Upper lobe of left lung (tissue), 6 donors: ENCODE results near the gene COPS6. TPM values are rescaled to one million over a fixed set of nuclear protein-coding genes. Genes with fewer than 3 reads are reported as not detected.

Source experiments
- ATAC-seq, 2 donors: fragments of 200-7000 bp; cut with Tn5 transposase; one replicate each; pipeline ENCODE4 v1.9.1; 2022; ENCODE audit warnings: mild to moderate bottlenecking in 2 of 2, moderate library complexity in 2 of 2; ENCODE audit not compliant: low FRiP score in 2 of 2
- DNase-seq, 2 donors: peaks; one replicate each; pipeline ENCODE4 v3.0.0-alpha.2; 2019 to 2020
- H3K27ac ChIP-seq, 4 donors: fragments of 200-600 bp; sonication (generic); one replicate each; pipeline ENCODE4 v1.5.1; 2016 to 2019
- H3K27me3 ChIP-seq, 4 donors: fragments of 200-600 bp; sonication (generic); one replicate each; pipeline ENCODE4 v1.5.1; 2017 to 2019
- H3K36me3 ChIP-seq, 4 donors: fragments of 200-600 bp; sonication (generic); one replicate each; pipeline ENCODE4 v1.5.1; 2016 to 2019
- H3K4me1 ChIP-seq, 4 donors: fragments of 200-600 bp; sonication (generic); one replicate each; pipeline ENCODE4 v1.5.1; 2018 to 2019
- H3K4me3 ChIP-seq, 4 donors: fragments of 200-600 bp; sonication (generic); one replicate each; pipeline ENCODE4 v1.5.1; 2017 to 2019; ENCODE audit warnings: mild to moderate bottlenecking in 2 of 4, moderate library complexity in 1 of 4
- H3K9me3 ChIP-seq, 4 donors: fragments of 200-600 bp; sonication (generic); one replicate each; pipeline ENCODE4 v1.5.1; 2018 to 2019
- CTCF ChIP-seq, 6 experiments: fragments of 450-650 bp in 4 of 6; fragments of 200-600 bp in 2 of 6; sonication (generic) in 2 of 6; IDR thresholded peaks; one replicate each; pipeline ENCODE4 v1.5.1; 2016 to 2019; ENCODE audit warnings: antibody characterized with exemption in 6 of 6
- EP300 ChIP-seq, 4 donors: sonication (generic); formaldehyde crosslinking; IDR thresholded peaks; one replicate each; pipeline ENCODE4 v1.5.1; 2017; ENCODE audit warnings: antibody characterized with exemption in 4 of 4, control low read depth in 2 of 4
- POLR2A ChIP-seq, 4 donors: fragments of 450-650 bp; IDR thresholded peaks; one replicate each; pipeline ENCODE4 v1.5.1; 2016 to 2017; ENCODE audit warnings: antibody characterized with exemption in 4 of 4, mild to moderate bottlenecking in 2 of 4
- POLR2AphosphoS5 ChIP-seq, 2 donors: sonication (generic); formaldehyde crosslinking; IDR thresholded peaks; one replicate each; pipeline ENCODE4 v1.5.1; 2017; ENCODE audit warnings: antibody characterized with exemption in 2 of 2
- whole genome bisulfite sequencing, 2 donors: methylation state at CpG; one replicate each; pipeline ENCODE4 v1.1.5; 2017 to 2018; 5-methylcytosine and 5-hydroxymethylcytosine counted together
- total RNA-seq, 6 donors: library from RNA; depleted of rRNA in 4 of 6; stranded (reverse); fragments of >200 nt in 4 of 6; gene quantifications; one replicate each; pipeline versions ENCODE4 v1.1.0 to v1.2.1, GENCODE V29; 2016 to 2021
- donor health status: DM: no; HTN: no; CAD: no; lungs with moderate emphysema.
- donor health status: DM: no; HTN: yes; CAD: no; lungs with severe emphysema.

Gene COPS6
- total RNA-seq, 6 donors from 2014 or later: 23.4 to 217 (median 53.9) TPM

GRCh38 chr7:100111914-100112313, 23.1 kb downstream of the COPS6 start:
- Histone ChIP-seq H3K27me3 (no peaks in the 10 kb centered on the region), H3K36me3 (peaks cover 19 to 74% (median 59%) of the 10 kb centered on the region in 4 donors), H3K4me1 (no peaks in the 10 kb centered on the region), H3K4me3 (no peak overlapping the region), H3K9me3 (no peaks in the 10 kb centered on the region), H3K27ac (no peak overlapping the region)
- DNase-seq: no peak
- WGBS, 2 donors: 89 to 90% methylated on average over 2 to 13 of the region's 13 CpGs
- ATAC-seq: no peak
- TF ChIP-seq EP300 (IDR thresholded peaks at IDR 0.05) (no peak), POLR2A (IDR thresholded peaks at IDR 0.05) (no peak), CTCF (IDR thresholded peaks at IDR 0.05) (no peak), POLR2AphosphoS5 (IDR thresholded peaks at IDR 0.05) (no peak)

DNA sequence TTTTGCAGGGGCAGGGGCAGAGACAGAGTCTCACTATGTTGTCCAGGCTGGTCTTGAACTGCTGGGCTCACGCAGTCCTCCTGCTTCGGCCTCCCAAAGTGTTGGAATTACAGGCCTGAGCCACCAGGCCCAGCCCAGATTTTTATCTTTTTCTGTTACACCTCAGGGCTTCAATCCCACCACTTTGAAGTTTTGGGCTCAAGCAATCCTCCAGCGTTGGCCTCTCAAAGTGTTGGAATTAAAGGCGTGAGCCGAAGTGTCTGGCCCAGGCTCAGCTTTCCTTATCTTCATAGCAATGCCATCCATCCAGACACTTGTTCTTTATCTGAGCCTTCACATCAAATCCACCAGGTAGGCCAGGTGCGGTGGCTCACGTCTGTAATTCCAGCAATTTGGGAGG, 26.3 kb downstream of the COPS6 start:
- no peak for TF ChIP-seq CTCF (IDR thresholded peaks at IDR 0.05)
- no peak for TF ChIP-seq POLR2AphosphoS5 (IDR thresholded peaks at IDR 0.05)
- 80 to 89% methylated on average over 7 of the region's 7 CpGs for WGBS, 2 donors

DNA sequence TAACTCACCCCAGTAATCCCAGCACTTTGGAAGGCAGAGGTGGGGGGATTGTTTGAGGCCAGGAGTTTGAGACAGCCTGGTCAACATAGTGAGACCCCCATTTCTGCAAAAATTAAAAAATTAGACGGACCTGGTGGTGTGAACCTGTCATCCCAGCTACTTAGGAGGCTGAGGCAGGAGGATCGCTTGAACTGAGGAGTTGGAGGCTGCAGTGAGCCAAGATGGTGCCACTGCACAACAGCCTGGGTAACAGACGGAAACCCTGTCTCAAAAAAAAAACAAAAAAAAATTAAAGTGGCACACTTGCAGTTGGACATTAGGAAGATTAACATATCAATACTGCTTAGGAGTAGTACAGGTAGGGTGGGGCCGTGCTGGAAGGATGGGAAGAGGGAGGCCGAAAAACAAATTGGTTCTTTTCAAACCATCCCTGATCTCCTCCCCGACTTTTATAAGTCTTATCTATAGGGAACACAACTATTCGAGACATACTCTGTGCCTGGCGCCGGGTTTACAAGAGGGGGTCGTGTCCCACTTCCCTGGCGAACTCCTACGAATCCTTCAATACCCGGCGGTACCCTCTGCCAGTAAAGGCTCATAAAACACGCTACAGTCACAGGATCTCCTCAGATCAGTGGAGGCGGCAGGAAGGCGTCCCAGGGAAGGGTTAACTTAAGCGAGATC, 29.8 kb downstream of the COPS6 start:
- ATAC-seq (no peak), DNase-seq (no peak)
- peak overlapping the region; percentile 54 to 96 (median 87) for H3K4me3 ChIP-seq
- H3K4me1 ChIP-seq: peaks cover 16 to 26% (median 17%) of the 10 kb centered on the region in 4 donors
- no peak for TF ChIP-seq POLR2AphosphoS5 (IDR thresholded peaks at IDR 0.05)
- TF ChIP-seq POLR2A (IDR thresholded peaks at IDR 0.05): no peak
- TF ChIP-seq CTCF (IDR thresholded peaks at IDR 0.05): no peak
- no peak for TF ChIP-seq EP300 (IDR thresholded peaks at IDR 0.05)
- no peaks in the 10 kb centered on the region for H3K9me3 ChIP-seq
- no peaks in the 10 kb centered on the region for H3K27me3 ChIP-seq
- H3K36me3 ChIP-seq: peaks cover 3 to 12% (median 7%) of the 10 kb centered on the region in 4 donors
- WGBS, 2 donors: 19 to 22% methylated on average over 18 of the region's 18 CpGs
- H3K27ac ChIP-seq: peak overlapping the region; percentile 79 to 89 (median 86)

More for the DNA sequence above, 26.3 kb downstream of the COPS6 start:
- no peaks in the 10 kb centered on the region for H3K9me3 ChIP-seq
- peaks cover 8 to 18% (median 9%) of the 10 kb centered on the region in 4 donors for H3K4me1 ChIP-seq
- peaks cover 15 to 44% (median 35%) of the 10 kb centered on the region in 4 donors for H3K36me3 ChIP-seq
- H3K27ac ChIP-seq: no peak overlapping the region
- ATAC-seq: no peak
- DNase-seq: no peak
- no peaks in the 10 kb centered on the region for H3K27me3 ChIP-seq
- no peak overlapping the region for H3K4me3 ChIP-seq

DNA sequence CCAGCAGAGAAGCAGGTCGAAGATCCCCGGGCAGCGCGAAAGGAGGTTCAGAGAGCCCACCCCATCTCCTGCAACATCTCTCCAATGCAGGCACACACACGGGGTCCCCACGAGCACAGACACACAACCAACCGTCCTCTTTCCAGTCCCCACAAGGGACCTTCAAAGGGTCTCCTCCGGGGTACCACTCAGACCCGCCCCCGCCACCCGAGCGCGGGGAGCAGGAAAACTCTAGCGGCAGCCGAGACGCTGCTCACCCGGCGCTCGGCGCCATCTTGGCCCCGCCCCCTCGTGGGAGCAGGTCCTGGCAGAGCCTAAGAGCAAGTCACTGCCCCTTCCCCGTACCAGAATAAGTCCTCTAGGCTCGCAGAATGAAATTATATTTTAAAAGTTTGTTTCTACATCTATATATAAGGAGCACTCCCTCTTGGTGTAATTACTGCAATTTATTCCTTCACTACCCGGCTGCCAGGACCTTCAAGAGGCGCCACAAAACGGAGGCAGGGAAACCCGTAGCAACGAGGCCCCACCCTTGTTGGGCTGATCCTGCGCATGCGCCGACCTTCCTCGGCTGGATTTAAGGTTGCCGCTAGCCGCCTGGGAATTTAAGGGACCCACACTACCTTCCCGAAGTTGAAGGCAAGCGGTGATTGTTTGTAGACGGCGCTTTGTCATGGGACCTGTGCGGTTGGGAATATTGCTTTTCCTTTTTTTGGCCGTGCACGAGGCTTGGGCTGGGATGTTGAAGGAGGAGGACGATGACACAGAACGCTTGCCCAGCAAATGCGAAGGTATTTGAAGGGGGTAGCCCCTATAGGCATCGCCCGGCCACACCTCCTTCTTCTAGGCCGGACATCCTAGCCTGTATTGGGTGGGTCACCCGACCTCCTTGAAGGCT, 30.6 kb downstream of the COPS6 start, which contains the start of the genes CNPY4 and TAF6:
Gene CNPY4 (plus strand): TSS at position 563 of the 898 bp plus-strand sequence. CDS start 111 bp downstream, at position 674.
Gene TAF6 (minus strand): TSS at position 287 of the 898 bp plus-strand sequence. CDS start 5,149 bp downstream, outside the sequence.
- H3K4me3 ChIP-seq: peak within 1 kb of the TSS; percentile 54 to 96 (median 87)
- 0 to 1% methylated on average over 35 to 47 of the region's 49 CpGs for WGBS, 2 donors
- H3K4me1 ChIP-seq: peaks cover 16 to 26% (median 17%) of the 10 kb centered on the region in 4 donors
- TF ChIP-seq POLR2A (IDR thresholded peaks at IDR 0.05) (peak in 2 of 4 donors; percentile 39 to 80), POLR2AphosphoS5 (IDR thresholded peaks at IDR 0.05) (peak; percentile 21 to 62), EP300 (IDR thresholded peaks at IDR 0.05) (no peak), CTCF (IDR thresholded peaks at IDR 0.05) (no peak)
- H3K9me3 ChIP-seq: no peaks in the 10 kb centered on the region
- peaks cover 0 to 6% (median under 1%) of the 10 kb centered on the region in 4 donors for H3K36me3 ChIP-seq
- ATAC-seq: peak; percentile 95 to 97
- no peaks in the 10 kb centered on the region for H3K27me3 ChIP-seq
- H3K27ac ChIP-seq: peak within 1 kb of the TSS; percentile 79 to 89 (median 86)
- DNase-seq: peak; percentile 96
